Measurements from ENCODE around the gene STXBP5. TPM values are rescaled to one million over a fixed set of nuclear protein-coding genes. Genes with fewer than 3 reads are reported as not detected.

STXBP5 gene
- total RNA-seq, 6 experiments from 2014 or later = 29.5 to 36.2 (median 32.1) TPM

GRCh38 chr6:147282566-147282959, 78.3 kb downstream of the STXBP5 start:
- DNase-seq = no peak
- no peak for TF ChIP-seq CTCF (IDR thresholded peaks at IDR 0.05)
- Mint-ChIP-seq H3K4me1 (ENCODE audit: low read depth) (peaks cover 42% of the 10 kb centered on the region), H3K27me3 (ENCODE audit: insufficient read depth) (no peaks in the 10 kb centered on the region), H3K4me3 (no peak overlapping the region), H3K9me3 (no peaks in the 10 kb centered on the region), H3K36me3 (ENCODE audit: low read depth) (peaks cover 17% of the 10 kb centered on the region), H3K27ac (peak overlapping the region; percentile 6; the same call in 1 of the 2 replicates)

- Mint-ChIP-seq H3K36me3 (ENCODE audit: low read depth) (peaks cover 16% of the 10 kb centered on the region), H3K9me3 (no peaks in the 10 kb centered on the region), H3K27me3 (ENCODE audit: insufficient read depth) (no peaks in the 10 kb centered on the region), H3K4me1 (ENCODE audit: low read depth) (peaks cover 51% of the 10 kb centered on the region), H3K27ac (peak overlapping the region; percentile 43), H3K4me3 (no peak overlapping the region)
- peak; percentile 9 for DNase-seq
- no peak for TF ChIP-seq CTCF (IDR thresholded peaks at IDR 0.05)
Measured at GRCh38 chr6:147283460-147283859, 79.2 kb downstream of the STXBP5 start.

GRCh38 chr6:147285087-147285855, 81.1 kb downstream of the STXBP5 start:
- H3K4me3 Mint-ChIP-seq = 0 out of 2 replicates have a peak overlapping the region, but pooled peaks have one; percentile 24
- no peaks in the 10 kb centered on the region for H3K27me3 Mint-ChIP-seq (ENCODE audit: insufficient read depth)
- no peaks in the 10 kb centered on the region for H3K9me3 Mint-ChIP-seq
- DNase-seq = peak; percentile 54
- H3K4me1 Mint-ChIP-seq (ENCODE audit: low read depth) = peaks cover 54% of the 10 kb centered on the region
- TF ChIP-seq CTCF (IDR thresholded peaks at IDR 0.05) = peak; percentile 82
- H3K36me3 Mint-ChIP-seq (ENCODE audit: low read depth) = peaks cover 5% of the 10 kb centered on the region; the same call in 1 of the 2 replicates
- H3K27ac Mint-ChIP-seq = peak overlapping the region; percentile 22

- Mint-ChIP-seq H3K4me3 (peak overlapping the region; percentile 59), H3K9me3 (no peaks in the 10 kb centered on the region), H3K36me3 (ENCODE audit: low read depth) (no peaks in the 10 kb centered on the region), H3K4me1 (ENCODE audit: low read depth) (peaks cover 39% of the 10 kb centered on the region), H3K27me3 (ENCODE audit: insufficient read depth) (no peaks in the 10 kb centered on the region), H3K27ac (peak overlapping the region; percentile 89)
- TF ChIP-seq CTCF (IDR thresholded peaks at IDR 0.05) = no peak
- DNase-seq = peak; percentile 40
Measured at GRCh38 chr6:147287869-147288271, 83.7 kb downstream of the STXBP5 start.

- Mint-ChIP-seq H3K4me3 (no peak overlapping the region), H3K27ac (no peak overlapping the region), H3K9me3 (peaks cover 42% of the 10 kb centered on the region), H3K36me3 (ENCODE audit: low read depth) (peaks cover 83% of the 10 kb centered on the region), H3K4me1 (ENCODE audit: low read depth) (peaks cover 16% of the 10 kb centered on the region), H3K27me3 (ENCODE audit: insufficient read depth) (no peaks in the 10 kb centered on the region)
- no peak for DNase-seq
- TF ChIP-seq CTCF (IDR thresholded peaks at IDR 0.05) = no peak
Measured at GRCh38 chr6:147297124-147297523, 92.9 kb downstream of the STXBP5 start.

All from HFFc6 (cell line).